Activated CD4-positive, CD25-positive, alpha-beta regulatory T cell treated with anti-CD3 and anti-CD28 coated beads, Interleukin-2, amount 50 U/mL, for 72 hours (primary cell): ENCODE measurements around the gene NDE1.
"Not testable (repeated sequence)": the region's sequence is repeated elsewhere in the genome, so short reads cannot be mapped to it uniquely, and the experiment has no call there.

ENCODE experiments used
- DNase-seq: peaks from one replicate; pipeline ENCODE4 v3.0.0; 2021

The NDE1 gene

DNA sequence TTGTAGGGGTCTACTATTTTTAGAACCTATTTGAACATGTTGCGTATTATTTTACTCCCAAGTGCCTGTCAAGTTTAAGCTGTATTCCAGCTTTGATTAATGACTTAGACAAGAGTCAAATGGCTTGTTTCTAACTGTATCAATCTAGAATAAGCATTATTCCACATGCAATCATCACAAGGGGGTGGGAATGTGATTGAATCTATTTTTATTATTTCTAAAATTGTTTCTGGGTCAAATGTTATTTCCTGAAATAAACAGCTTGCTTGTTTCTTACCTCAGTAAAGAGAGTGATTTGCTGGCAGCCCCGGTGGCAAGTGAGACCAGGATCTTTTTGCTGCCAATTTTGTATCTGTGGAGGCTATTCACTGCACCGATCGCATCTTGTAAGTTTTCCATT, 28.6 kb upstream of the NDE1 start:
- DNase-seq = no peak

DNA sequence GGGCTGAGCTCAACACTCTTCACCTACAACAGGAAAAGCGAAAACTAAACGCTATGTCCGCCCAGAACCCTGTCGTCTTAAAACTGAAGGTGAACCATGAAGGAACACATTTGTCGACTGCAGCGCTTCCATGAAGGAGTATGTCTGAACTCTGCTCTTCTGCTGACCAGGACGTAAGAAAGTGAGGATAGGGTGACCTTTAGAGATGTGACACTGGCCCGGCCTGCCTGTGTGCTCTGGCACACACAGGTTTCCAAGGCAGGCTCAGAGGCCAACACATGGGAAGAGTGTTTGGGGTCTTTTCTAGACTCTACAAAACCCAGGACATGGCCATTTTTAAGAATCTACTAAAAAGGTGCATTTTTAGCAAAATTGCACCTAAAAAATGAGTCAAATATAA, 28.2 kb upstream of the NDE1 start:
- no peak for DNase-seq

DNA sequence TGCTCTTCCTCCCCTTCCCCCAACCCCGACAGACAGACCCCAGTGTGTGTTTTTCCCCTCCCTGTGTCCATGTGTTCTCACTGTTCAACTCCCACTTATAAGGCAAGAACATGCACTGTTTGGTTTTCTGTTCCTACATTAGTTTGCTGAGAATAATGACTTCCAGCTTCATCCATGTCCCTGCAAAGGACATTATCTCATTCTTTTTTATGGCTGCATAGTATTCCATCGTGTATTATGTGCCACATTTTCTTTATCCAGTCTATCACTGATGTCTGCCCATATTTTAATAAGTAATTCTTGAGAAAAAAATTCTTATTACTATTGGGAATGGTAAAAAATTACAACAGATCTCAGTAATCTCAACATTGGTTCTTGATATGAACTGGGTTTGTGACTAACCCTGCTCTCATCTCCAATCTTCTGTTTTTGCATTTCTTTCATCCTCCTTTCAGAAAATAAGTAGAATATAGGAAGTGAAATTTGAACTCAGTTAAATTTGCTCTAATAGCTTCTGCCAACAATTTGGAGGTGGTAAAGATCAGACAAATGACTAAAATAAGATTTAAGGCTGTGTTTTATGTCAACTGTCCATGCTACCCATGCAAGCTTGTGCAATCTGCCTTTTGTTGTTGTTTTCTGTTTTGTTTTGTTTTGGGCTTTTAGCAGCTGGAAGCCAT, 18.2 kb upstream of the NDE1 start:
- DNase-seq = no peak

DNA sequence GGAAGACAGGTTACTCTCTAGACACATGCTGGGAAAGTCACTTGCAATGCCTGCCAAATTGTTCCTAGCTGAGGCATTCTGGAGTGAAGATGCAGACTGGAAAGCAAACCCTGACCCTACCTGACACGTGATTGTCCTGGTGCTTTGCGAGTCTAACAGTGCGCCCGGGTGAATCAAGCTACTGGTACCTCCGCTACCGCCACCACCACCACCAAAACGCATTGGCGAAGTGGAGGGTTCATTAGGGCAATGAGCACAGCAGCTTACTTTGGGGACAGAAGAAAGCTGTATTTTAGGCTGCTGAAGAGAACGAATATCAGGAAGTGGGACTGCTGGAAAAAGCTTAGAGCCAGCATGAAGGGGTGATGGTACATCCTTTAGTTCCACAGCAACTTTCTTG, 14.1 kb upstream of the NDE1 start:
- no peak for DNase-seq

DNA sequence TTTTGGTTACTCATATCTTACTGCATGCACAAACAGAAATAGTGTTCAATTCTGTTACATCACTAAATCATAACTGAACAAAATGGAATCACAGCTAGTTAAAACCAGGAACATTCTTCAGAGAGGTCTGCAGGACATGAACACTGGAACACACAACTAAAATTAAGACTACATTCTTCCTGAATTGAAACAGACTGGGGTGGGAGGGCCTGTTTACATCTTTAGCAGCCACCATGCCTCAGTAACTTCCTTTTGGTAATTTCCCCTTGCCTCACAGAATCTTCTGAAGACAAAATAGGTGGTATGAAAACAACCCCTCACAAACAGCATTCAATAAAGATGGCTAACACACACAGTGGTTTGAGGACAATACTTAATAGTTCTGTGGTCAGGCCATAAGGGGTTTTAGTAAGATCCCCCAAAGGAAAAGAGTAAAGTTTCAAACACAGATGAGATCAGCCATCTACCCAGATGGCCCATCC, 13.6 kb upstream of the NDE1 start:
- DNase-seq = no peak

DNA sequence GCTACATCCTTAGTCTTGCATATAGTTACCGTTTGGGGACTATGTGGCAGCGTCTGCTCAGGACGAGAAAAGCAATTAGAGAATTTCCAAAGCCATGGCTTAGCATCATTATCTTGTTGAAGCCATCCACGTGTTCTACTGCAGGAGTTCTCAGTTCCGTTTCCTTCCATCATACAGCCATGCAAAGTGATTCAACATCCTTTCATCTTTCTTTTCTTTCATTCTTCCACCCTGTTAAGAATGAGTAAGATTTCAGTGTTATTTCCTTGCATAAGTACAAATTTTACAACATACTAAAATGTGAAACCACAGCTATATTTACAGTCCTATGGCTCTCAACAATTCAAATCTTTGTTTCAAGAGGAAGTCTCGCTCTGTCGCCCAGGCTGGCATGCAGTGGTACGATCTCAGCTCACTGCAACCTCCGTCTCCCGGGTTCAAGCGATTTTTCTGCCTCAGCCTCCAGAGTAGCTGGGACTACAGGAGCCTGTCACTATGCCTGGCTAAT, 10.9 kb upstream of the NDE1 start:
- peak; percentile 38 for DNase-seq

DNA sequence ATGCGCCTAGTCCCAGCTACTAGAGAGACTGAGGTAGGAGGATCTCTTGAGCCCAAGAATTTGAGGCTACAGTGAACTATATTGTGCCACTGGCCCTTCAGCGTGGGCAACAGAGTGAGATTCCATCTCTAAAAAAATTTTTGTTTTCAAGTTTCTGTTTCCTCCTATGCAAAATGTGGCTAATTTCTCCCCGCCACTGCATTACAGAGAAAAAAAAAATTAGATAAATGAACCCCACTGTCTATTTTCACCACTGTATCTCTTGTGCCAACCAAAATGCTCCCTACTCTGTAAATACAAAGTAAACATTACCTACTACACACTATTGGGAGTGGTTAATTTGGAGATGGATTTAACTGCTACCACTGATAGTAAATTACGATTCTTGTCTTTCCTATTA, 9.1 kb upstream of the NDE1 start:
- no peak for DNase-seq

DNA sequence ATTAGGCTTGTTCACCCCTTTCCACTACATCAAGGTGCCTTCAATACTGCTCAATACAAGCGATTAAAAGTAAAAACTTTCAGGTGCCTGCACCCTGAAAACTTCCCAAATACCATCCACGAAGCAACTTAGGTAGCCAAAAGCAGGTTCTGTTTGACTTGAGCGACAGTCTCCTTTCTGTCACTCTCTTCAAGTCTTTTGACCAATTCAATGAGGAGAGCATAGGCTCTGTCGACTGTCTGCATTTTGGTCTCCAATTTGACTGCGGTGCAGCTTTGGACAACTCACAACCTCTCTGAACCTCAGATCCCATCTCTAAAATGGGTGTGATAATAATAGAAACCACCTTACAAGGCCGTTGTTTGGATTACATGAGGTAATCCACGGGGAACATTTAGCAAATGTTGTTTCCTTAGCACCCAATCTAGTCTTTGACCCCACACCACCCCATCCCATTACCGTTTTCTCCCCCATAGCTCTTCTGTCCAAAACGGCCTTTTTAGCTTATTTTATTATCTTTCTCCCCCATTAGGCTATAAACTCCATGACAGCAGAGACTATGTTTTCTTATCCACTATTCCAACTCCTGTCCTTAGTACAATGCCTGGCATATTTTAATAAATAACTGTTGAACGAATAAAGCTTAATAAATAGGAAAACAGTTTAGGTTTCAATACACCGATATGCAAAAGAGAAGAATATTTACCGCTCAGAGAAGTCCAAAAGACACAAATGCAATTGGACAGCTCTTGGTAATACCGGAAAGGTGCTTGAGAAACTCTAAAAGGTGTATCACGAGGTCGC, 8.1 kb upstream of the NDE1 start:
- no peak for DNase-seq

DNA sequence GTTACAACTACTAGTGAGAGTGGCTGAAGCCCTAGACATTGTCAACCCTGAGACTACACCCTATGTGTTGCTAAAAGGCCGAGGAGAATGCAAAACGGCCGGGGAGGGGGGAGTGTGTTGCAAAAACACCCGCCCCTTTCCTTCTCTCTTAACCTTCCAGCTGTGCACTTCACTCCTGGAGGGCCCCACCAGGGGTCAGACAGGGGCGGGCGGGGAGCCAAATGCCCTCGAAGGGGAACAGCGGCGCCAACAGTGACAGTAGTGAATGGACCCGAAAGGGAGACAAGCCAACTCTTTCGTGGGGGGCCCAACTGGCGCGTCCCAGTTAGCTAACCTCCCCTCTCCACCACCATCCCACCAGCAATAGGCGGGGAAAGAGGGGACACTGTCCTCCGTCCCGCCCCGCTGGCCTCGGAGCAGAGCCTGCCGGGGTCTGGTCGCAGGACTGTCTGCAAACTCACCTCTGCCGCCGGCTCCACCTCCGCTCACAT, 7.4 kb upstream of the NDE1 start:
- no peak for DNase-seq

DNA sequence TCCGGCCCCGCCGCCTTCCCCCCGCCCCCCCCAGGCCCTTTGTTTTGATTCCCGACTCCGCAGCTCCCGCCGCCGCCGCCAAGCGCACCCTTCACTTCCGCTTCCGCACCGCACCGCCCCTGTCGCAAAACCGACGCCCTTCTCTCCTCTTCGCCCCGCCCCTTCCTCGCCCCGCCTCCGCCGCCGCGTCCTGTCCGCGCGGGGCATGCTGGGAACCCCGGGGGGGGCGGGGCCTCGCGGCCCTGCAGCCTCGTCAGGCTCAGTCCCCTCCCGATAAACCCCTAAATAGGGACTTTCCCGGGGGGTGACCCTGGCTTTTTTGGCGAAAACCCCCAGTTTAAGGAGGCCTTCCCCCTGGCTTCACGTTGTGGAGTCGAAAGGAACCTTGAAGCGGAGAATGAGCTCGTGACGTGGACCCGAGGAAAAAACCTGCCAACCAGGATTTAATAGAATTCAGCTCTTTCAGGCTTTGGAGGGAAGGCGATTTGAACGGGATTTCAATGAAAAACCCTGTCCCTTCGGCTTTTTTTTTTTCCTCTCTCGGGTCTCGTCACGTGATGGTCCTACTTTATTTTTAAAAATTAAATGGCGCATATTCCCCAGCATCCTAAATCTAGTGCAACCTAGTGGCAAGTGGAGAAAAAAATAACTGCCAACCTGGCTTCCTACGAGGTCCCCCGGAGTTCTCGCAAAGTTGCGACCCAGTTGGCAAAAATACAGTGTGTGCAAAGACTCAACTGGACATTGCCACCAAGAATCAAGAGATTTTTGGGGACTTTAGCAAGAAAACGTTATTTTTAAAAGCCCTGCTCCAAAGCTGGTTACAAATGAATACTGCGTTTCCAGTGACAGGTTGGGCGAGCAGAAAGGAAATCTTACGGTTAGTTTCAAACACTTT, 6.7 kb upstream of the NDE1 start, which contains the start of gene MARF1:
Gene MARF1 (minus strand): TSS at position 107 of the 898 bp plus-strand sequence. CDS start 3,921 bp downstream, outside the sequence.
- peak; percentile 100 for DNase-seq

DNA sequence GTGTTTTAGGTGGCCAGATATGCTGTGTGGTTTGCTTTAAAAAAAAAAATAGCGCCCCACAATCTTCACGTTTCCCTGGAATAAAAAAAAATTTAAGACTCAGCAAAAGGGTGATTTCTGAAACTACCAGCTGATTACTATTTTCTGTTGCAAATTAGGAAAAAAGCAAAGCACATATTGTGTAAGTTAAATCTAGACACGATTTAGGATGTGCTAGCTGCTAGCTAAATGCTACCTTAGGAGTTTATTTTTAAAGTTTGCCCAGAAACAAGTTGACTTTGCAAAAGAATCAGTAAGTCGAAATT, 6.1 kb upstream of the NDE1 start:
- DNase-seq = no peak

DNA sequence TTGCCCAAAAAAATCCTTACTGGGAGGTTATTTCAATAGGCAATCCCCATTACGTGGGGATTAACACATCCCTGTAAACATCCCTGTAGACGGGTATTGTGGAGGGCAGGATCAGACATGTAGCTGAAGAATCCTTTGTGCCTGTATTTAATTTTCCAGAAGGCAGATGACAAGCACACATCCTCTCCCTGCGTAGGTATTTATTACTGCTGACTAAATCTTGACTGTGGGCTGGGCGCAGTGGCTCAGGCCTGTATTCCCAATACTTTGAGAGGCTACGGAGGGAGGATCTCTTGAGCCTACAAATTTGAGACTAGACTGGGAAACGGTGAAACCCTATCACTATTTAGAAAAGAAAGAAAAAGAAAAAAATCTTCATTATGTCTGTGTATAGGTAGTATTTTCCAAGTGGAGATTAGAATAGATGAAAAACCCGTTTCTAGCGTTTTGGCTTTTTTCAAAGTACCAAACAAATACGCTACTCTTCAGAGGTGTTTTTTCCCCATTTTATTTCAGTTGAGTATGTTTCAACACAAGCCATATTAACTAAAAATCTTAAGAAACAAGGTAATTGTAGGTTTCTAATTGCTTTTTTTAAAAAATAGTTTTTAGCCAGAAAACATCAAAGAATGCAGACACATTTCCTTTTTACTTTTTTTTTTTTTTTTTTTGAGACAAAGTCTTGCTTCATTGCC, 5.6 kb upstream of the NDE1 start:
- DNase-seq = no peak

DNA sequence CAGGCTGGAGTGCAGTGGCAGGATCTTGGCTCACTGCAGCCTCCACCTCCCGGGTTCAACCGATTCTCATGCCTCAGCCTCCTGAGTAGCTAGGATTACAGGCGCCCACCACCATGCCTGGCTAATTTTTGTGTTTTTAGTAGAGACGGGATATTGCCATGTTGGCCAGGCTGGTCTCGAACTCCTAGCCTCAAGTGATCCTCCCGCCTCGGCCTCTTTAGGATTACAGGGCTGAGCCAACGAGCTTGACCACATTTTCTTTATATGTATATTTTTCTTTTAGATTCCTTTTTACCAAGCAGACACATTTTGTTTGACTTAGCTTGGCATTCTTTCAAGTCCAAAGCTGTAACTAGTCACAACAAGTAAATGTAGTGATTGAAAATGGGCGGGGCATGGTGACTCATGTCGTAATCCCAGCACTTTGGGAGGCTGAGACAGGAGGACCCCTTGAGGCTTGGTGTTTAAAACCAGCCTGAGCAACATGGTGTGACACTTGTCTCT, 5.0 kb upstream of the NDE1 start:
- not testable (repeated sequence) for DNase-seq

DNA sequence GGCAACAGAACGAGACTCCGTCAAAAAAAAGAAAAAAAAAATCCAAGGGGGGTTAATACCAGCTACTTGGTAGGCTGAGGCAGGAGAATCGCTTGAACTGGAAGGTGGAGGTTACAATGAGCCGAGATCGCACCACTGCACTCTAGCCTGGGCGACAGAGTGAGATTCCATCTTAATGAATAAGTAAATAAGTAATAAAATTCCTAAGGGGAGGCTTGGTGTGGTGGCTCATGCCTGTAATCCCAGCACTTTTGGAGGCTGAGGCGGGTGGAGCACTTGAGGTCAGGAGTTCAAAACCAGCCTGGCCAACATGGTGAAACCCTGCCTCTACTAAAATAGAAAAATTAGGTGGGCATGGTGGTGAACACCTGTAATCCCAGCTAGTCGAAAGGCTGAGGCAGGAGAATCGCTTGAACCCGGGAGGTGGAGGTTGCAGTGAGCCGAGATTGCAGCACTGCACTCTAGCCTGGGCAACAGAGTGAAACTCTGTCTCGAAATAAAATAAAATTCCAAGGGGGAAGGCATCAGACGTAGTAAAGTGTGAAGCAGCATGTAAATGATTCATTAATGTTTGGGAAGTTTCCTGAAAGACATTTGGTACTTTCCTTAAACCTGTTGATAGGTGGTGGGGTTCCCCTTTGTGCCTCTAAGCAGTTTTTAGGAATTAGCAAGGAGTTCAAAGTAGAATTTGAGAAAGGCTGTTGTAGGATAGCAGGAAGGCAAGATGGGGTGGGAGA, 3.3 kb upstream of the NDE1 start:
- not testable (repeated sequence) for DNase-seq

DNA sequence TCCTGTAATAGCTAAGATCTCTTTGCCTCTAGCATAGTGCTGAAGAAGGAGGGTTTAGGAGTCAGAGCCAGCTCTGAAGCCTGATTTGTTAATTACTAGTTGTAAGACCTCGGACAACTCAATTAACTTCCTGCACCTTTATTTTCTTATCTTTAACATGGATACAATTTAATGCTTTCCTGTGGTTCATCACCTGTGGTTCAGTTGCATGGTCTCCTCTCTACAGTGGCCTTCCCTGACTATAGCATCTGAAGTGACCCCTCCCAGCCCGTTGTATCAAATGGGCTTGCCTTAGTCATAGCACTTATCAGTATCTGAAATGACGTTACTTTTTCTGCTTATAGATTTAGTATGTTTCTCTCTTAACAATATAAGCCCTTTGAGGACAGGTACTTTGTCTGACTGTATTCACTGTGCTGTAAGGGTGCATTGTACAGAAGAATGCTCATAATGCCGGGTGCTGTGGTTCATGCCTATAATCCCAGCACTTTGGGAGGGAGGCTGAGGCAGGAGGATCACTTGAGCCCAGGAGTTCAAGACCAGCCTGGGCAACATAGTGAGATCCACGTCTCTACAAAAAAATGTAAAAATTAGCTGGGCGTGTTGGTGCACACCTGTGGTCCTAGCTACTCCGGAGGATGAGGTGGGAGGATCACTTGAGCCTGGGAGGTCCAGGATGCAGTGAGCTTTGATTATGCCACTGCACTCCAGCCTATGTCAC, 2.6 kb upstream of the NDE1 start:
- no peak for DNase-seq

DNA sequence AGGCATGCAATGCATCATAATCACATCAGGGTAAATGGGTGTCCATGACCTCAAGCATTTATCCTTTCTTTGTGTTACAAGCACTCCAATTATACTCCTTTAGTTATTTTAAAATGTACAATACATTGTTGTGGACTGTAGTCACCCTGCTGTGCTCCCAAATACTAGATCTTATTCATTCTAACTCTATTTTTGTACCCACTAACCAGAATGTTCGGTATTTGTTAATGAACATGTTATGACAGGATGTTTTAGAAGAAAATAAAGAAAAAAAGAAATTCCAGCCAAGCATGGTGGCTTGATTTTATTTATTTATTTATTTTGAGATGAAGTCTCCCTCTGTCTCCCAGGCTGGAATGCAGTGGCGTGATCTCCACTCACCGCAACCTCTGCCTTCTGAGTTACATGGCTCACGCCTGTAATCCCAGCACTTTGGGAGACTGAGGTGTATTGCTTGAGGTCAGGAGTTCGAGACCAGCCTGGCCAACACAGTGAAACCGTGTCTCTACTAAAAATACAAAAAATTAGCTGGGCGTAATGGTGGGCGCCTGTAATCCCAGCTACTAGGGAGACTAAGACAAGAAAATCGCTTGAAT, 1.8 kb upstream of the NDE1 start:
- DNase-seq = no peak

DNA sequence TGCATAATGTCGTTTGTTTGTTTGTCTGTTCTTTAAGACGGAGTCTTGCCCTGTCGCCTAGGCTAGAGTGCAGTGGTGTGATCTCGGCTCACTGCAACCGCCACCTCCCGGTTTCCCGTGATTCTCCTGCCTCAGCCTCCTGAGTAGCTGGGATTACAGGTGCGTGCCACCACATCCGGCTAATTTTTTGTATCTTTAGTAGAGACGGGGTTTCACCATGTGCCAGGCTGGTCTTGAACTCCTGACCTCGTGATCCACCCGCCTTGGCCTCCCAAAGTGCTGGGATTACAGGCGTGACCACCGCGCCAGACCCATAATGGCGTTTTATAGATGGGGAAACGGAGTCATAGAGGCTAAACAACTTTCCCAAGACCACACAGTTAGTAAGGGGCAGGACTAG, 734 bp upstream of the NDE1 start:
- DNase-seq = not testable (repeated sequence)

DNA sequence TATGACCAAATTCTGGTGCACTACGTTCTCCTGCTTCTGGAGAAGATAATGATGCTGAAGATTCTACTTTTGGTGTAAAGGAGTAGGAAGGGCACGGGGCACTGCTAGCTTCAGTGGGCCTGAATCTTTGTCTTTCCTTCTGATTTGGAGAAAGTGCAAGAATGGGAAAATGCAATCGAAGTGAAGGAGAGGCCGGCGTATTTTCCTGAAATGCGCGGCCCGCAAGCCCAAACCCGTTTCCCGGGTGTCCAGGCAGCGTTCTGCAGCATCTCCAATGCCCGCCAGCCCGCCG, 372 bp upstream of the NDE1 start:
- DNase-seq = no peak

DNA sequence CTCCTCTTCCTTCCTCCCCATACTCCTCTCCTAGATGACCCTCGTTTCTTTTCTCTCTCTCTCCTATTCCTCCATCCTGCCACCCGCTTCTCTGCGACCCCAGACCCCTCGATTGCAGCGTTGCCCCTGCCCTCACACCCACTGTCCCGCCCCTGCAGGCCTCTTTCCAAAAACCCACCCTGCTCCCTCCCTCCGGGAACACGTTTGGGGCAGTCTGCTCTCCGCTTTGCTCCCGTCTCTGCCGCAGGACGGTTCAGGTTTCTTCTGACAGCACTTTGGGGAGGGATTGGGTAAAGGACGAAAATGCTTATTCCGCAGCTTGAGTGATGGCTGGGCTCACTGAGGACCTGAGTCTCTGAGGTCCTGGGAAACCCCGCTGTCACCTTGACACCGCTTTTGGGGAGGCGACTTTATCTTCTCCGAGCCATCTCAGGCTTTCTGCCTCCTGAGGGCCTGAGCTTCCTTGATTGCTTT, 690 bp downstream of the NDE1 start:
- peak; percentile 46 for DNase-seq

DNA sequence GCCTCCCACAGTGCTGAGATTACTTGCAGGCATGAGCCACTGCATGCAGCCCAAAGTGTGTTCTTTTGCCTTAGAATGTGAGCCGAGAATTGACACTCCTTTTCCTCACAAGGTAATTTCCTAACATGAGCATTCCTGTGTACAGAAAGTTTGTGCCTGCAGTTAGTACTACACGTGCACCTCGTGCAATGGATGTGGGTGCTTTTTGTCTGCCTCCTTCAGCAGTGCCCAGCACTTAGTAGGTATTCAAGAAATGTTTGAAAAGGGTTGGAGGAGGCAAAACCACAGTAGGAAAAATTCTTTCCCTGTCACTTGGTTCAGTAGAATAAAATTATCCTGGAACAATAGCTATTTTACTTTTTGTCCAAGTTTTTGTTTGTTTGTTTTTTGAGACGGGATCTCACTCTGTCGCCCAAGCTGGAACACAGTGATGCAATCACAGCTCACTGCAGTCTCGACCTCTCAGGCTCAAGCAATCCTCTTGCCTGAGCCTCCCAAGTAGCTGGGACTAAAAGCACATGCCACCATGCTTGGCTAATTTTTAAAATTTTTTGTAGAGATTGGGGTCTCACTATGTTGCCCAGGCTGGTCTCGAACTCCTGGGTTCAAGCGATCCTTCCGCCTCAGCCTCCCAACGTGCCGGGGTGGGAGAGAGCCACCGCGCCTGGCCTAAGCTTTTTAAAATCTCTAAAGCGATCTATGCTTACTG, 2.4 kb downstream of the NDE1 start:
- no peak for DNase-seq
